ENCODE data around the gene TMX2.
A peak's percentile ranks its signal among the peaks of the same experiment; 100 is the strongest.

TMX2 gene

DNA sequence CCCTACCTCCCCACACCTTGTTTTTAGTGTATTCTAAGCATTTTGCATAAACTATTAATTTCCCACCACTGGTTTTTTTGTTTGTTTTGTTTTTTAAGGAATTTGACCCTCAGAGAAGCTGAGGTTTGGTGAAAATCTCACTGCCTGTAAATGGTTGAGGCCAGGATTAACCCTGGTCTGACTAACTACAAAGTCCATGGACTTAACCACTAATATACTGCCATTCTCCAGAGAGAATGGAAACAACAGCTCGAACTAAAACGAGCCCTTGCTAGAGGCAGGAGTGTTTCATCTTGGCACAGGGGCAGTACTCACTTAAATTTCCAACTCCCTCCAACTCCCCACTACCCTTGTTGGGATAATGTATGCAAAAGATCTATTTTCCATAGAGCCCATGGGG lies 52.2 kb downstream of the TMX2 start:
- no peak for DNase-seq

DNA sequence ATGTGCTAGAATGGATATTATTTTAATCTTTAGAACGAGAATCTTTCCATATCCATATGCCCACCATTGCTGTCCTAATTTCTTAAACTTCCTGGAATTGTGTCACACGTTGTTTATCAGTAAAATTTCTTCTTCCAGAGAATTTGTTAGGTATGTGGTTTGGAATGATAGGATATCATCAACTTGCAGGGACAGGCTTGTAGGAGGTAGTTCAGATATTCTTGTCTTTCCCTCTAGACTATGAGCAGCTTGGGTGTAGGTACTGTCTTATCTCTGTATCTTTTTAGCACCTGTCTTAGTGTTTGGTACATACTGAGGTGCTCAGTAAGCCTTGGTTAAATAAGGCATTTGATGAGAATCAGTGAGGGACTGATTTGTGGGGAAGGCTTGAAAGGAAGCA lies 52.6 kb downstream of the TMX2 start:
- no peak for DNase-seq

DNA sequence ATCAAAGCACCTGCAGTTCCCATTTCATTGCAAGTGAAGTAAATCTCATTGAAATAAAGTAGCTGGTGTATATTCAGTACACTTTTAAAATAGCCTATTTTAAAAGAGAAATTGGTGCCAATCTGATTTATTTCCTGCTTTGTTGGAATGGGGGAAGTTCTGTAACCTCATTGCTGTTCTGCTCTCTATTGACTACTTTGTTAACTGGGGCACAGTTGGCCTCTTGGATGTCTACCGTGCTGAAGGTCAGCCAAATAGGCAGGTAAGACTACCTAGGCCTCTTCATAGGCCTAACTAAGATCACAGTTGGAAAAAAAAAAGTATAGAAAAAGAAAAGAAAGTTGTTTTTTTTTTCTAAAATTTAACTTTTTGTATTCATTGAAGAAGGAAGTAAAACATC lies 58.4 kb downstream of the TMX2 start:
- DNase-seq = no peak

DNA sequence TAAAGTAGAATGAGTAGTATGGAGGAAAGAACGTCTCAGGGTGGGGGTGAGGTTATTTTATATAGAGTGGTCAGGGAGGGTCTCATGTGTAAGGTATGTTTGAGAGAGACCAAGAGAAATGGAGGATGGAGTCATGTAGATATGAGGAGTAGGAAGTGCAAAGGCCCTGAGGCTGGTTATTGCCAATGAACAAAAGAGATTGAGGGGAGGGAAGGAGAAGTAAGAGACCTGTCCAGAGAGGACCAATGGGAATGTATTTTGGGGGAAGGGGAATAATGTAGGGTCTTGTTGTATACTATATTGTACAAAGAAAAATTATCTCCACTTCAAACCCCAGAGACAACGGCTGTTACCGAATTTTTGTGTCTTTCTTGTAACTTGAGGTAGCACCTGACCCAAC lies 59.0 kb downstream of the TMX2 start:
- DNase-seq = no peak

DNA sequence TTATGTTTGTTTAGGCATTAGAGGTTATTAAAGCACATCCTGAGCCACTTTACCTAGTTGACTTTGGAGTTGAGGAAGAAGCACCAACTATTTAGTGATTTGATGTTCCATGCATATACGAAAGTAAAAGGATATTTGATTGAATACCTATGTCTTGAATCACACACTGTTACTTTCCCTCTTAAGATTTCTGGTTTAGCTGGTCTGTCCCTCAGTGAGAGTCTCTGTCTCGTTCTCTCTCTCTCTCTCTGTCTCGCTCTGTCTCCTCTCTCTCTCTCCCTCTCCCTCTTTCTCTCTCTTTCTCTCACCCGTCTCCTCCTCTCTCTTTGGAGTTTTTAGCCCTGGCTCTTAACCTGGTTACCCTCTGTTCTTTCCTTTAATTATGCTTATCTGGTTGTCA lies 60.2 kb downstream of the TMX2 start:
- no peak for DNase-seq

DNA sequence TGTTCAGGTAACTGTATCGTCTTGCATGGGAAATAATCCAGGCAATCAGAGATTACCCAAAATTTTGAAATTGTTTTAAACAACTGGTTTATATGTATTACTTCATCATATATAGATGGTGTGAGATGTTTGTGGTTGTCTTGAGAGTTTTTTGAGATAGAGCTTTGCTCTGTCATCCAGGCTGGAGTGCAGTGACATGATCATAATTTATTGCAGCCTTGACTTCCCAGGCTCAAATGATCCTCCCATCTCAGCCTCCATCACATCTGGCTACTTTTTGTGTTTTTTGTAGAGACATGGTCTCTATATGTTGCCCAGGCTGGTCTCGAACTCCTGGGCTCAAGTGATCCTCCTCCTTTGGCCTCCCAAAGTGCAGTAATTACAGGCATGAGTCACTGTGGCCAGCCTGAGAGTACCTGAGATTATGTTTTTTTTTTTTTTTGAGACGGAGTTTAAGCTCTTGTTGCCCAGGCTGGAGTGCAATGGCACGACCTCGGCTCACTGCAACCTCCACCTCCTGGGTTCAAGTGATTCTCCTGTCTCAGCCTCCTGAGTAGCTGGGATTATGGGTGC lies 60.7 kb downstream of the TMX2 start:
- DNase-seq = no peak

DNA sequence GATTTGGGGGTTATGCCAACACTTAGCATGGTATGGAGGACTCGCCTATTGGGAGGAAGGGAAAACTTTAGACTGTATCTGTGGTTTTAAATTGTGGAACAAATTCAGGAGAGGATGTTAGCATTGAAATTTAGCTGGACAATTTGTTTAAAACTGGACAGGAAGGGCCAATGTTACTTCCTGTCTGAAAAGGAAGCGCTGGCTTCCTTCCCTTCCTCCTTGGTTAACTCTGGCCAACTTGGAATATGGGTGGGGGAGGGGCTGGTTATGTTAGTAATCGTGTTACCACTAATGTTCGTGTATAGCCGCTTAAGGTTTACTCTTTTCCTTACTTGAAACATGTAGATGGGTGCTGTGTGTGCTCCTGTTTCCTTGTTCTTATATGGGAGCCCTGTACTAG lies 63.1 kb downstream of the TMX2 start:
- DNase-seq = no peak

DNA sequence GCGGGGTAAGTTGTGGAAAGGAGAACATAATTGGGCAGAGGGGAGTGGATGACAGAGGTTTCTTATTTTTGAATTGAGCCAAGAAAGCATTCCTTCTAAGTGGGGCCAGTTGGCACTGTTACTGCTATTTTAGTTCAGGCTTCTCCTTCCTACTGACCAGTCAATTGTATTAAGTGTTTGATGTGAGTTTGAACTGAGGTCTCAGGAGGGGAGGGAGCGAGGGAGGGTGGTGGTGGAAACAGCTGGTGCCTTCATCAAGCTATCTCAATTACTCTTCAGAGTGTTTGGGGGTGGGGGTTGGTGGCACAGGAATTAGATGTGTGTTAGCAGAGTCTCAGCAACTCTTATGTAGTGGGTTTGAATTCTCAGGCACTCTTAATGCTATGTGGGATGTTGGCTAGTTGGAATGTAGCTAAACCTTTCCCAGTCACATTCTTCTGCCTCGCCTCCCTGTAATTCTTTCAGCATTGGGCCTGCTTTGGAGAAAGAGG lies 63.7 kb downstream of the TMX2 start:
- DNase-seq = peak in 1 of 51 donors; percentile 24

DNA sequence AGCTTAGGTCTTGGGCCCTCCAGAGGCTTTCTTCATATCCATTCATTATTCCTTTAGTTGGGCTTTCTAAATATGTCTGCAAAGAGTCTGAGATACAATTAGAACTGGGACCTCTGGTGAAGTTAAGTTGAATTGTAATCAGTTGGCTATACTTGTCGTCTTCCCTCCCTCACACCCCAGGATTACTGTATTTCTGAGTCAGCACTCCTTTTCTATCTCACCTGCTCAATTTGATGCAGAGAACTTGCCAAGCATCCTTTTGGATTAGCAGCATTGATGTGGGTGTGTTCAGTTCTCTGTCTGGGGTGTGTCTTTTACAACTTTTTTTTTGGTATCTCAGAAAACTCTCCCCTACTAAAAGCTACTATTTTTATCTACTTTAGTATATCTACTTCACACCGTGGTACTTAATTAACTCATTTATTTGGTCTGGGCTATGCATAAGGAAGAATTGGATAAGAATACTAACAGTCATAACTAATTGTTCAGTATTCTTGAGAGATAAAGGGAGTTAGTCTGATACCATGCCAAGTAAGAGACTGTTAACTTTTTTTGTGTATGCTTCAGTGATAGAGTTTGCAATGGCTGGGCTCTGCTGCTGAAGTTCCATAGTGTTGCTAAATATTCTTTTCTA lies 64.3 kb downstream of the TMX2 start:
- DNase-seq = peak in 1 of 51 donors; percentile 23

DNA sequence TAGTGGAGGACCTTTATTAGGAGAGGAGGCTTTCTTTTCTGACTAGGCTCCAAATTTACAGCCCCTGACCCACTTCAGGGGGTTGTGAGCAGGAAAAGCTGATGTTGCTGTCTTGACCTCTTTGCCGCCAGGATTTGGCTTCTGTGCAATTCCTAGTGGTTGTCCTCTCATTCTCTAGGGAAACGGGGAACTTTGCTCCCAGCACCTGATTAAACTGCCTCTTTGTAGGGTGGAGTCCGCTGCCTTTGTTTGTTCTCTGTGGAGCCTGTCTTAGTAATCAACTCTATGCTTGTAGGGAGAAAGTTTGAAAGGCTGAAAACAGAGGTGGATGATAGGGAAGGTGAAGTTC lies 65.5 kb downstream of the TMX2 start:
- no peak for DNase-seq

DNA sequence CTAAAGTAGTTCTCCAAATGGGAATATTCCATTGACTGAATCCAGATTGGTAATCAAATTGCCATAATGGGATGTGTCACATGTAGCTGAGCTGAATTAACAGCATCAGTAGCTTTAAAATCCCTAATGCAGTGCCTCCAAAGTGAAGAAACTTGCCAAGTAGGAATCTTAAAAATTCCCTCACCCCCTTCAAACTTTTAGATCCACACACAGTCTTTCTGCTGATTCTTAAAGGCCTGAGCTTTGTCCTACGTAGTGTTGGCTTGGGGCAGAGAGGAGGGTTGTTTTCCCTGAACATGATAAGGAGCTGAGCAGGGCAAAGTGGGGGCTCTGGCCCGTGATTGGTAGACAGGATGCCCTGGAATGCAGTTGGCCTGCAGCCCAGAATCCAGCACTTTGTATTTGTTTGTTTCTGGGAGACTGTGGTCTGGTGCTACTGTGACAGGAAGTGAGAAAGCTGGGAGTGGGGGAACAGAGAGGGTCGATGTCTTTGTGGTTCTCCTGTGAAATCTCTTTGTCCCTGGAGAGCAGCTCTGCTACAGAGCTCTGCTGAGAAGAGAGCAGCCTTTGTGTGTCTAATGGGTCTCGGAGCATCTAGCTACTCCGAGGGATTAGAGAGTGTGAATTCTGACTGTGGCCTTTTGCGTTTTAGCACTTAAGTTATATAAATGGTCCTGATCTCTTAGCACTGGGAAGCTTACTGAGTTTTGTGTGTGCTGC lies 66.1 kb downstream of the TMX2 start:
- DNase-seq = peak in 48 of 51 donors; percentile 13 to 88 (median 62)

DNA sequence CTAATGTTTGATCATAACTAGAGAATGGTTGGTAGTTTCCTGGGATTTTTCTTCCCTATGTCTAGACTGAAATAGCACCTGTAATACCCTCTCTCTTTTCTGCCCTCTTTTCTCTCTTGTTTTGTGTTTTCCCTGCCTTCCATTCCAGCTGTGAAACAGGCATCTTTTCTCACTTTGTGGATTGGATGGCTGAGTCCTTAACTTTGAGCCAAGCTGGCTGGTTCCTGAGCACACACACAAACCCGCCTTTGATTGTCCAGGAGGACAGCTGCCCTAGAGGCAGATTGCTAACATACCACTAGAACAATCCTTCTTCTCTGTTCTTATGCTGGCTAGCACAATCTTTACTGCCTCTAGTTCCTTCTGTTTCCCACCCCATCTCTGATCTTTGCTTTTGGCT lies 66.9 kb downstream of the TMX2 start:
- peak in 22 of 51 donors; percentile 10 to 63 (median 35) for DNase-seq

DNA sequence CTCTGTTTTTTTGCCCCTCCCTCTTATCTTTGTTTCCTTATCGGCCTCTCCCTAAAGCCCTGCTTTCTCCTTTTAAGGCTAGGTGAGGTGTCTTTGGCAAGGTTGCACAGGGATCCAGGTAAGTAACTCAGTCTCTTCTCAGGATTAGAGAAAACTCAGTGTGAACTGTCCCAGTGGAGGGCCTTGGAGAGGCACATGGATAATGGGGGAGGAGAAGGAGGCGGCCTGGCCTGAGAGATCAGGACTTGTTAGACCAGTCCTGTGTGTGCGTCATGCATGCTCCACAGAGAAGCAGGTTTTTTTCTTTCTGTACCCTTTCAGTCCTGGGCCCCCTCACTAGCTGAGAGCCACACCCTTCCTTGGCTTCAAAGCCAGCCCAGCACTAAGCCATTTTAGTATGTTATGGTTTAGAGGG lies 69.1 kb downstream of the TMX2 start:
- no peak for DNase-seq

DNA sequence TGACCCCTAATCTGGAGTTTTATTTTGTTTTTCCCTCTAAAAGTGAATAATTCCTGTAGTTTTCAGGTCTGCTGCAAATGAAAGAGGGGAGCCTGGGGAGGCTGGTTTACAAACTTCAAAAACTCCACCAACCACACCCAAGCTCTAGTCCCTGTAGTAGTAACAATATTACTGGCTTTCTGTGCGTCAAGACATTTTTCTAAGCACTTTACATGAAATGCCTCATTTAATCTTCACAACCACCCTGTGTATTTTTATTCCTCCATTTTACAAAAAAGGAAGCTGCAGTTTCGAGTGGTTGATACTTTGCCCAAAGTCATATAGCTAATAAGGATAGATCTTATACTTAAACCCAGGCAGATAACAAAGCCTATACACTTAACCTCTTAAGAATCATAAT lies 72.7 kb downstream of the TMX2 start:
- no peak for DNase-seq

DNA sequence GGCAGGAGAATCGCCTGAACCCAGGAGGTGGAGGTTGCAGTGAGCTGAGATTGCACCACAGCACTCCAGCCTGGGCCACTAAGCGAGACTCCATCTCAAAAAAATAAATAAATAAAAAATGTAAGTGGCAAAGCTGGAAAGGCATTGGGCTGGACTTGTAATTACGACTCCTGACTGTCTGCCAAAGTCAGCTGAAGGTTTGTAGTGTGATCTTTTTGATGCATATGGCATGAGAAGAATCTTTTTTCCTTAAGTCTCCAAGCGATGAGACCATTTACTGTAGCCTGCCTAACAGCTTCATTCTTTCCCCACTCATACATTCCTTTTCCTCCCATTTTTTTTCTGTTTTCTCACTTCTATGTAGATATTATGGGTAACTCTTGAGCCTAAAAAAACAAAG lies 74.0 kb downstream of the TMX2 start:
- DNase-seq = no peak

DNA sequence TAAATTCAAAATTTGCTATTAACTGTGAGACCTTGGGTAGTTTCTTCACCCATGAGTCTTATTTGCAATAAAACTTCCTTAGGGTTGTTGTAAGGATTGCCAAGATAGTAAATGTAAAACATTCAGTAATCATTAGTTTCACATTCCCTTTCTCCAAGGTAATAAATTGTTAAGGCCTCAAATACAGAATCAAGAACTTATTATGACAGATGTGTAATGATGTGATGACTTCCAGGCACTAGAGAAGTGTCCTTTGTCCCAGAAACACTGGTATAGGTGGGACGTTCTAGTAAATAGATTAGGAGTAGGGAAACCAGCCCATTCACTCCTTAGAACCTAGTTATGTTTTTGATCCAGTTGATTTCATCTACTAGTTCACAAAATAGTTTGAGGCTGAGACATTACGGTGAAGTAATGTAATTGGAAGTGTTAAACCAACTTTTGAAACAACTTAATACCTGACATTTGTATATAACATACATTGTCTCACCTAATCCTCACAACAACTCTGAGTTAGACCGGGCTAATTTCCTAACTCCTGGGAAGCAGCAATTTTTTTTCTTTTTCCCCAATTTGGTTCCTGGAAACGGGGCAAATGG lies 74.7 kb downstream of the TMX2 start:
- no peak for DNase-seq

DNA sequence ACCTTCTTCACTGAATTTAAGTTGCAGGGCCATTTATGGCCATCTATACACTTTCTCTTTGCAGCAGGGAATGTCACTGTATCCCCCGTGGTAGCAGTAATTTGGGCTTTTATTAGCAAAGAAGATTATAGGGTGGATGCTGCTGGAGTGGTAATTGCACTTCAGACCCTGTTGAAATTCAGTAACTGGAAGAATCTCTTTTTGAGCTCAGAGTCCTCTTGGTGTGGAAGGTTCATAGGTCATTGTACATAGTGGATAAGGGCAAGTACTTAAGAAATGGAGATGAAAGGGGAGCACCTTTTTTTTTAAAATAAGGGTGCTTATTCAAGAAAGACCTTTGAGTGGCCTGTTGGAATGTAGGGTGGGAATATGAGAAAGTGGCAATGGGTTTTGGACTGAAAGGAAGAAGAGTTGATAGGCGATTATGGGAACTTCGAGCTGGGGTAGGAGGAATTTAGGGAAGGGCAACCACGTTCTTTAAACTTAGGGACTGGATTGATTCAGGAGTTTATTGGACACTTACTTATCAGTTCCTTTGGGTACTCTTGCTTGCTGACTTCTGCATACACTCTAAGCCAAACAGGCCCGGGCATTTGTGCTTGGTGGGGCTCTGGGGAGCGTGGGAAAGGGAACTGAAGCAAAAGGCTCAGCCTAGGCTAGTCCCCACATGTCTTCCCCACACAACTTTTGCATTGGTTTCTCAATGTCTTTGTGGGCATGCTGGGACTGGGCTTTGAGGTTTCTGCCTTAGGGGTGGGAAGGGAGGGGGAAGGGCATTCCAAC lies 75.7 kb downstream of the TMX2 start:
- DNase-seq = peak in 19 of 51 donors; percentile 4 to 30 (median 15)

DNA sequence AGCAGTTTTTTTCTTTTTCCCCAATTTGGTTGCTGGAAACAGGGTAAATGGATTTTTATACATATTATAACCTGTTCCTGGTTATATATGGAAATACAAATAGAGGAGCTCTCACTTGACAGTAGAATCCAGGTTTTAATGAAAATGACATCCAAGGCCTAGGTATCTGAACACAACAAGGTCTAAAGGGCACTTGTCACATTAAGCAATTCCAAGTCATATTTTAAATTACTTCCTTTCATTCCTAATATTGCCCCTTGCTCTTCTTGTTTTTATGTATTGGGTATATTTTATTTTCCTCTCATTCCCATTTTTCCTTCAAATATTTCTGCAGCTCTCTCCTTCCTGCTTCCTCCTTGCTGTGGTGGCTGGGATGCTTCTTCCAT lies 76.3 kb downstream of the TMX2 start:
- no peak for DNase-seq
